CD14-positive monocyte (primary cell): Measurements from ENCODE around the gene PSMC1. TPM values are rescaled to one million over a fixed set of nuclear protein-coding genes. Genes with fewer than 3 reads are reported as not detected.
A peak's percentile ranks its signal among the peaks of the same experiment; 100 is the strongest.

Experiments
- DNase-seq, 3 donors: peaks; one replicate each; pipeline ENCODE4 v3.0.0-alpha.2; 2011 to 2022
- H2AFZ ChIP-seq: 2 replicates; pipeline ENCODE4 v1.6.0; 2012; ENCODE audit warnings: mild to moderate bottlenecking, low read depth, low read length, inconsistent platforms; ENCODE audit not compliant: insufficient read depth, poor library complexity, severe bottlenecking
- H3K27ac ChIP-seq, 2 donors: 1 replicate in 1 of 2; 2 replicates in 1 of 2; pipeline ENCODE4 v1.5.1; 2012 to 2013; ENCODE audit warnings: low read length in 2 of 2, control low read depth in 1 of 2, inconsistent platforms in 1 of 2, low read depth in 1 of 2, mild to moderate bottlenecking in 1 of 2
- H3K27me3 ChIP-seq, 2 donors: one replicate each; pipeline versions ENCODE4 v1.6.0 to v1.6.1; 2011 to 2013; ENCODE audit warnings: low read length in 2 of 2; ENCODE audit not compliant: control insufficient read depth in 2 of 2, insufficient read depth in 2 of 2
- H3K36me3 ChIP-seq, 2 donors: replicated peaks in 1 of 2; 1 replicate in 1 of 2; 2 replicates in 1 of 2; pipeline versions ENCODE4 v1.5.1 to v1.6.1; 2012 to 2013; ENCODE audit warnings: low read length in 2 of 2, control low read depth in 1 of 2, inconsistent platforms in 1 of 2, mild to moderate bottlenecking in 1 of 2; ENCODE audit not compliant: insufficient read depth in 2 of 2, control insufficient read depth in 1 of 2
- H3K4me1 ChIP-seq, 2 donors: 1 replicate in 1 of 2; 2 replicates in 1 of 2; pipeline versions ENCODE4 v1.5.1 to v1.6.1; 2012 to 2013; ENCODE audit warnings: low read length in 2 of 2, control low read depth in 1 of 2, inconsistent platforms in 1 of 2, mild to moderate bottlenecking in 1 of 2, moderate library complexity in 1 of 2; ENCODE audit not compliant: insufficient read depth in 2 of 2, control insufficient read depth in 1 of 2
- H3K4me2 ChIP-seq: replicated peaks from 2 replicates; pipeline ENCODE3; 2012; ENCODE audit warnings: low read length, moderate library complexity, mild to moderate bottlenecking; ENCODE audit not compliant: poor library complexity, severe bottlenecking; ENCODE audit errors: extremely low read depth
- H3K4me3 ChIP-seq, 3 experiments: fragments of 200-600 bp in 1 of 3; sonication (generic) in 1 of 3; replicated peaks in 1 of 3; 1 replicate in 2 of 3; 2 replicates in 1 of 3; pipeline ENCODE4 v1.5.1; 2011 to 2013; ENCODE audit warnings: low read length in 3 of 3, mild to moderate bottlenecking in 3 of 3, control low read depth in 2 of 3, low read depth in 2 of 3, inconsistent platforms in 1 of 3, moderate library complexity in 1 of 3
- H3K79me2 ChIP-seq: 2 replicates; pipeline ENCODE4 v1.6.0; 2012; ENCODE audit warnings: mild to moderate bottlenecking, control low read depth, inconsistent platforms, low read length, moderate library complexity; ENCODE audit not compliant: insufficient read depth
- H3K9ac ChIP-seq: 2 replicates; pipeline ENCODE4 v1.6.0; 2017; ENCODE audit warnings: low read length, mild to moderate bottlenecking; ENCODE audit not compliant: insufficient read depth, poor library complexity, severe bottlenecking
- H3K9me3 ChIP-seq, 2 donors: replicated peaks in 1 of 2; 1 replicate in 1 of 2; 2 replicates in 1 of 2; pipeline versions ENCODE4 v1.5.1 to v1.6.1; 2012 to 2013; ENCODE audit warnings: low read length in 2 of 2, control low read depth in 1 of 2; ENCODE audit not compliant: control insufficient read depth in 1 of 2, insufficient read depth in 1 of 2
- H4K20me1 ChIP-seq: 2 replicates; pipeline ENCODE4 v1.6.0; 2012; ENCODE audit warnings: mild to moderate bottlenecking, low read length, control low read depth, moderate library complexity; ENCODE audit not compliant: insufficient read depth
- H3K27ac Mint-ChIP-seq, 7 donors: one replicate each; pipeline ENCODE4 v1.8.0; 2020; ENCODE audit warnings: mild to moderate bottlenecking in 7 of 7, mixed read lengths in 7 of 7, moderate library complexity in 6 of 7, inconsistent platforms in 2 of 7
- H3K27me3 Mint-ChIP-seq, 3 donors: one replicate each; pipeline ENCODE4 v1.8.0; 2021 to 2022; ENCODE audit warnings: low read depth in 3 of 3, mild to moderate bottlenecking in 3 of 3, mixed read lengths in 3 of 3, moderate library complexity in 3 of 3, inconsistent platforms in 1 of 3
- H3K36me3 Mint-ChIP-seq, 2 donors: one replicate each; pipeline ENCODE4 v1.8.0; 2020; ENCODE audit warnings: mixed read lengths in 2 of 2, inconsistent platforms in 1 of 2, mild to moderate bottlenecking in 1 of 2
- H3K4me1 Mint-ChIP-seq: one replicate; pipeline ENCODE4 v1.8.0; 2020; ENCODE audit warnings: mild to moderate bottlenecking, mixed read lengths
- H3K4me3 Mint-ChIP-seq, 2 donors: one replicate each; pipeline ENCODE4 v1.8.0; 2020; ENCODE audit warnings: mild to moderate bottlenecking in 2 of 2, mixed read lengths in 2 of 2, moderate library complexity in 1 of 2
- H3K9me3 Mint-ChIP-seq, 7 donors: one replicate each; pipeline ENCODE4 v1.8.0; 2020 to 2022; ENCODE audit warnings: mixed read lengths in 7 of 7, mild to moderate bottlenecking in 6 of 7, moderate library complexity in 6 of 7, inconsistent platforms in 2 of 7
- WGBS: methylation state at CpG from one replicate; pipeline ENCODE4 v1.1.5; 2013; ENCODE audit warnings: missing lambda C conversion rate; ENCODE audit not compliant: insufficient coverage; 5-methylcytosine and 5-hydroxymethylcytosine counted together
- intact Hi-C, 2 donors: fragments of 100-400 bp; cut with micrococcal nuclease; formaldehyde crosslinking; loops; one replicate each; pipeline versions ENCODE4 v1.15.0 to v1.15.1; 2023
- polyA plus RNA-seq, 3 donors: library from polyadenylated mRNA; depleted of rRNA in 1 of 3; unstranded in 2 of 3; stranded (reverse) in 1 of 3; fragments of 300-500 nt in 2 of 3; fragments of >200 nt in 1 of 3; fragmentation: Illumina TruSeq in 2 of 3; gene quantifications; 1 replicate in 2 of 3; 2 replicates in 1 of 3; pipeline ENCODE4 v1.2.3, GENCODE V29; 2012 to 2021
- TF ChIP-seq, protein P1 (sequence below): fragments of 200-600 bp; IDR thresholded peaks from one replicate; pipeline ENCODE4 v1.8.0; 2022; ENCODE audit warnings: antibody characterized with exemption, mild to moderate bottlenecking

Gene PSMC1
- polyA plus RNA-seq, 3 donors = 53.4 to 158 (median 128) TPM

DNA sequence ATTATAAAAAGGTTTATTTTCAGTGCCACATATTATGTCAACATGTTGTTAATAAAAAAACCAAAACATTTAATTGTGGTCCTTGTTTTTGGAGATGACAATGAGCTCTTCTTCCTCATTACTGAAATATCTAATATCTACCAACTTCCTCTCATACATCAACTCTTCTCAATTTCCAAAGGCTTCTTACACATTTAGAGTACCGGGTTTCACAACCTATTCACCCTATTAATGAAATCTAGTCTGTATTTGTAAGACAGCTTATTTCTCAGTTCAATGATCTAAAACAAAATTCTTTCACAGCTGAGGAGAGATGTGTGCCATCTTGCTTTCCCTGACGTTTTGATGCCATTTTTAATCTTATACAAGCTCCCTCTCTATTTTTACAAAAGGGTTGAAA, 60.9 kb downstream of the PSMC1 start:
- H3K9me3 Mint-ChIP-seq = peaks cover 0 to 2% (median 0%) of the 10 kb centered on the region in 7 donors

DNA sequence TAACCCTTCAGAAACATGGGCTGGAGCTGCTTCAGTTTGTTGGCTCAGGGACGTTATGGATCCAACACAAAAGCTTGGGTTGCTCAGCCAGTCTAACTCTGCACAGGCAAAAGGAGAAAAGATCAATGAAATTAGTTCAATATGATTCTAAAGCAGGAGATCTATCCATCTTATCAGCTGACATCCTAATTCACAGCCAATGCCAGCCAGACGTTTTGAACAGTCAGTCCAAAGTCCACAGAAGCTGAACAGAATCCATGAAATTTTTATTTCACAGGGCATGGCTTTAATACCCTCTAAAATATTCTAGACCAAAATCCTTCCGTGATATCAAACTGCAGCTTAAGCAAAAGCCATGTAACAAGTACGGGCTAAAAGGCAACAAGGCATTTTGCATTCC, 61.7 kb downstream of the PSMC1 start:
- Histone ChIP-seq H3K4me1 (peaks cover 3 to 4% of the 10 kb centered on the region in 2 donors), H3K9ac (no peak overlapping the region), H3K27ac (no peak overlapping the region), H3K27me3 (no peaks in the 10 kb centered on the region), H3K9me3 (no peaks in the 10 kb centered on the region), H3K4me2 (no peak overlapping the region), H2AFZ (no peak overlapping the region), H3K4me3 (no peak overlapping the region), H3K36me3 (peaks cover 24 to 51% of the 10 kb centered on the region in 2 donors), H4K20me1 (peaks cover 15% of the 10 kb centered on the region), H3K79me2 (peaks cover 42% of the 10 kb centered on the region)
- Mint-ChIP-seq H3K4me3 (no peak overlapping the region), H3K27me3 (peaks cover 0 to 2% (median 0%) of the 10 kb centered on the region in 3 donors), H3K27ac (no peak overlapping the region), H3K36me3 (peaks cover 44 to 56% of the 10 kb centered on the region in 2 donors), H3K9me3 (peaks cover 0 to 2% (median 0%) of the 10 kb centered on the region in 7 donors), H3K4me1 (peaks cover 11% of the 10 kb centered on the region)
- TF ChIP-seq, protein P1, sequence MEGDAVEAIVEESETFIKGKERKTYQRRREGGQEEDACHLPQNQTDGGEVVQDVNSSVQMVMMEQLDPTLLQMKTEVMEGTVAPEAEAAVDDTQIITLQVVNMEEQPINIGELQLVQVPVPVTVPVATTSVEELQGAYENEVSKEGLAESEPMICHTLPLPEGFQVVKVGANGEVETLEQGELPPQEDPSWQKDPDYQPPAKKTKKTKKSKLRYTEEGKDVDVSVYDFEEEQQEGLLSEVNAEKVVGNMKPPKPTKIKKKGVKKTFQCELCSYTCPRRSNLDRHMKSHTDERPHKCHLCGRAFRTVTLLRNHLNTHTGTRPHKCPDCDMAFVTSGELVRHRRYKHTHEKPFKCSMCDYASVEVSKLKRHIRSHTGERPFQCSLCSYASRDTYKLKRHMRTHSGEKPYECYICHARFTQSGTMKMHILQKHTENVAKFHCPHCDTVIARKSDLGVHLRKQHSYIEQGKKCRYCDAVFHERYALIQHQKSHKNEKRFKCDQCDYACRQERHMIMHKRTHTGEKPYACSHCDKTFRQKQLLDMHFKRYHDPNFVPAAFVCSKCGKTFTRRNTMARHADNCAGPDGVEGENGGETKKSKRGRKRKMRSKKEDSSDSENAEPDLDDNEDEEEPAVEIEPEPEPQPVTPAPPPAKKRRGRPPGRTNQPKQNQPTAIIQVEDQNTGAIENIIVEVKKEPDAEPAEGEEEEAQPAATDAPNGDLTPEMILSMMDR = no peak
- intact Hi-C loops = no loop called here
- no peak for DNase-seq
- 89% methylated on average over 1 of the region's 4 CpGs for WGBS

More for the DNA sequence above, 60.9 kb downstream of the PSMC1 start:
- H2AFZ ChIP-seq = no peak overlapping the region
- peaks cover 34% of the 10 kb centered on the region for H3K79me2 ChIP-seq
- H3K4me2 ChIP-seq = no peak overlapping the region
- Mint-ChIP-seq H3K4me3 (no peak overlapping the region), H3K4me1 (peaks cover 11% of the 10 kb centered on the region), H3K36me3 (peaks cover 48 to 62% of the 10 kb centered on the region in 2 donors), H3K27ac (peak overlapping the region in 2 of 7 donors; percentile 14 to 75), H3K27me3 (peaks cover 0 to 2% (median 0%) of the 10 kb centered on the region in 3 donors)
- DNase-seq = no peak
- peaks cover 9% of the 10 kb centered on the region for H4K20me1 ChIP-seq
- H3K4me1 ChIP-seq = peaks cover 3 to 4% of the 10 kb centered on the region in 2 donors
- peak overlapping the region in 1 of 2 donors; percentile 54 for H3K27ac ChIP-seq
- H3K9ac ChIP-seq = no peak overlapping the region
- TF ChIP-seq, protein P1 = no peak
- WGBS = no CpG with 5 or more reads among the region's 2 CpGs
- no peaks in the 10 kb centered on the region for H3K9me3 ChIP-seq
- peaks cover 27 to 57% of the 10 kb centered on the region in 2 donors for H3K36me3 ChIP-seq
- intact Hi-C loops = no loop called here
- no peak overlapping the region for H3K4me3 ChIP-seq
- no peaks in the 10 kb centered on the region for H3K27me3 ChIP-seq
